Cardiac fibroblast (primary cell): Measurements from ENCODE around the gene JAZF1.

Source experiments
- DNase-seq, 2 donors: peaks; one replicate each; pipeline versions ENCODE4 v3.0.0 to v3.0.0-alpha.2; 2010; ENCODE audit warnings: low read depth in 2 of 2
- H3K4me3 ChIP-seq, 2 donors: replicated peaks in 1 of 2; 1 replicate in 1 of 2; 2 replicates in 1 of 2; pipeline ENCODE4 v1.5.1; 2011; ENCODE audit warnings: low read depth in 2 of 2, low read length in 2 of 2, mild to moderate bottlenecking in 2 of 2, moderate library complexity in 1 of 2
- CTCF ChIP-seq: IDR thresholded peaks from one replicate; pipeline ENCODE4 v1.5.1; 2011; ENCODE audit warnings: low read depth, mild to moderate bottlenecking, low read length, inconsistent platforms

Gene JAZF1

GRCh38 chr7:28096713-28097112, 83.9 kb downstream of the JAZF1 start:
- peak; percentile 77 for TF ChIP-seq CTCF
- H3K4me3 ChIP-seq: no peak overlapping the region
- DNase-seq: peak; percentile 80 to 82

GRCh38 chr7:28095231-28095630, 85.4 kb downstream of the JAZF1 start:
- no peak for TF ChIP-seq CTCF
- DNase-seq: no peak
- no peak overlapping the region for H3K4me3 ChIP-seq

- peak; percentile 81 to 84 for DNase-seq
- TF ChIP-seq CTCF: peak; percentile 66
These were observed 86.9 kb downstream of the JAZF1 start for GRCh38 chr7:28093623-28094232.

GRCh38 chr7:28091190-28091589, 89.4 kb downstream of the JAZF1 start:
- no peak for DNase-seq
- H3K4me3 ChIP-seq: no peak overlapping the region
- no peak for TF ChIP-seq CTCF

More at GRCh38 chr7:28093623-28094232, 86.9 kb downstream of the JAZF1 start:
- no peak overlapping the region for H3K4me3 ChIP-seq

GRCh38 chr7:28088901-28089714, 91.5 kb downstream of the JAZF1 start:
- no peak overlapping the region for H3K4me3 ChIP-seq
- no peak for DNase-seq
- TF ChIP-seq CTCF: no peak

GRCh38 chr7:28088032-28088431, 92.6 kb downstream of the JAZF1 start:
- H3K4me3 ChIP-seq: no peak overlapping the region
- peak in 1 of 2 donors; percentile 64 for DNase-seq
- TF ChIP-seq CTCF: no peak

GRCh38 chr7:28086198-28086597, 94.4 kb downstream of the JAZF1 start:
- no peak for DNase-seq
- no peak for TF ChIP-seq CTCF
- H3K4me3 ChIP-seq: no peak overlapping the region
